Fibroblast of skin of left biceps (primary cell): Measurements from ENCODE around the gene EEF1A2.

ENCODE experiments used
- DNase-seq, 2 experiments: peaks; one replicate each; pipeline ENCODE4 v3.0.0-alpha.2; 2013; ENCODE audit warnings: low read depth in 2 of 2

EEF1A2 gene

DNA sequence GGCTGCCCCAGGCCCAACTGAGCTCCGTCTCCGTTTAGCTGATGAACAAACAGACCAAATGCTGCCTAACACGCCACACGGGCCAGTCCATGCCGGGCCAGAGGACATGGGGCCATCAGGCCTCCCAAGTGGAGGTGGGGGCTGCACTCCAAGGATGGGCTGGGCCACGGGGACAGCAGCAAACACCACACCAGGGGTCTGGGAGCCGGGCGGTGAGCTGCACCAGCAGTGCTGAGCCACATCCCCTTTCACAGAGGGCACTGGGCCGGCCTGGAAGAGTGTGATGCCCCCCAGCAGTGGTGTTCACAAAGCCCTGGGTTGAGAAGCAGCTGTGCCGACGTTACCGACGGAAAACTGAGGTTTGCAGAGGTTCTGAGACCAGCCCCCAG, 29.2 kb downstream of the EEF1A2 start:
- no peak for DNase-seq

DNA sequence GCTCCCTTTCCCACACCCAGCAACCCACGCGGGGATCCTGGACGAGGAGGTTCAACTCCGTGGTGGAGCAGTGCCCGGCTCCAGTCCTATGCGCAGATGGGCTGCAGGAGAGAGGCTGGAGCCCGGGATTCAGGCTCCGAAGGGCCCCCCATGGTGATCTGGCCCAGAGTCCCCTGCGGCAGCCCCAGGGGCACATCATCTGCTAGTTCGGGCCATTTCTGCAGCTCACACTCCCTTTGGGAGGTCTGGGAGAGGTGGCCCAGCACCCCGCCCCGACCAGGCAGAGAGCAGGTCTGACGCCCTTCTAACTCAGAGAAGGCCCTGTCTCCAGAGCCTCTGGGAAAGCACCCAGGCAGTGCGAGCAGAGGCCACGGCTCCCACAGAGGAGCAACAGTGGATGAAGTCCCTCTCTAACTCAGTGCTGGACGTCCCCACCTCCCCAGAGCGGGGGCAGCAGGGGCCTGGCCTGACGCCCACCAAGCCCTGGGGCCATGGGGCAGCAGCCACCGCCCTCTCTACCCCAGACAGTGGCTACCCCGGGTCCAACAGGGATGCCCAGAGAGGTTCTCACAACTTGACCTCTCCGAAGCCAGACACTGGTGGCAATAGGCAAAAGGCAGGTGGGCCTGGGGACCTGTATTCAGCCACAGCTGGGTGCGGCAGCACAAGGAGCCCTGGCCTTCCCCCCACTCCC, 29.7 kb downstream of the EEF1A2 start:
- DNase-seq: no peak

DNA sequence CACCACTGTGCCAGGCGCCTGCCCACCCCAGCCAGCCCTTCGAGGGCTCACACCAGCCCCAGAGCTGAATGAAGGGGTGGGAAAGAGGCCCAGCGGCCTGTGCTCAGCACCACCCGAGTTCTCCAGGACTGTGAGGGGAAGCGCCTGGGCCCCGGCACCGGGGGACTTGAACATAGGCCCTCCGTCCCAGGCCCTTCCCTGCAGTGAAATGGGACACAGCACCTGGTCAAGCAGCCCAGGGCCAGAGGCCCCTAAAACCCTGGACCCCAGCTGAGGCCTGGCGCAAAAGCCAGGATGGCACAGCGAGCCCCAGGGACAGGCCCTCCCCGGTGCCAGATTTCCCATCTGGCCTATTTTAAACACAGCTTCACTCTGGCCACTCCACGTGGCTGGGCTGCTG, 30.5 kb downstream of the EEF1A2 start:
- no peak for DNase-seq

DNA sequence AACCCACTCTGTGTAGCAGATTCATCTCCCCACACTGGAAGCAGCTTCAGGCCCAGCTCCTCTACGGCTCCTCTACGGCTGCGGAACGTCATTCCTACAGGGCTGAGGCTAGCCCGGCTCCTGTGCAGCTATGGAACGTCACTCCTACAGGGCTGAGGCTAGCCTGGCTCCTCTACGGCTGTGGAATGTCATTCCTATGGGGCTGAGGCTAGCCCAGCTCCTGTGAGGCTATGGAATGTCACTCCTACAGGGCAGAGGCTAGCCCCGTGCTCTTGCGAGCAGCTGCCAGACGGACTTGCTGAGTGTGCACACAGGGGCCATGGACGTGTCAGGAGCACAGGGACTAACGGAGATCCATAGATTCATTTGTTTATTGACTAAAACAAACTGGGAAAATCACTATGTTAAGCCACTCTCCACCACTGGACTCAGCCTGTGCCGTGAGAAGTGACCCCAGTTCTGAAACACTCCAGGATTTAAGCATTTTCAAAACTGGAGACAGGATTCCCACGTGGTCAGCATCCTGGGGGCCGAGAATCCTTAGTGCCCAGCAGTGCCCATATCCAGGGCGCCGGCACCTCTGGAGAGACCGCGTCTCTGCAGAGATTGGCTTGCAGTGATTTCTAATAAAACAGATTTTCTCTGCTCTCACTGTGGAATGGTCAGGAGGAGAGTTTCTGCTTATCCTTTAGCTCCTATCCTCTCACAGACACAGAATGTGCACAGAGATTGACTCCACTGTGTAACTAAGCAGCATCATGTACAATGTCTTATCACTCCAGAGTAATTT, 31.4 kb downstream of the EEF1A2 start:
- DNase-seq: no peak

DNA sequence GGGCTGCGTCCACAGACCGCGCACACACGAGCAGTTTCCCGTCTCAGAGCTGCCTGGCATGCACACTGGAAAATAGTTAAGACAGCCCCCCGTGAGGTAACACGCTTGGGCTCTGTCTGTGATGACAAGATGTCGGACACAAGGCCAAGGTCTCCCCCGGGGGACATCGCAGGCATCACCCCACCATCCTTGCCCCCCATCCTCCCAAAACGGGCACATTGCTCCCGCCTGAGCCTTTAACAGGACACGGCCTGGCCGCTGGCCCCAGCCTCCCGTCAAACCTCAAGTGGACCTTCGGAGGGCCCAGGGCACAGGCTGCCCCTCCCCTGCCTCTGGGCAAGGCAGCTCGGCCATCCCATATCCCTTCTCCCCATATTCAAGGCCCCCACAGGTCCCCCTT, 32.0 kb downstream of the EEF1A2 start:
- no peak for DNase-seq

DNA sequence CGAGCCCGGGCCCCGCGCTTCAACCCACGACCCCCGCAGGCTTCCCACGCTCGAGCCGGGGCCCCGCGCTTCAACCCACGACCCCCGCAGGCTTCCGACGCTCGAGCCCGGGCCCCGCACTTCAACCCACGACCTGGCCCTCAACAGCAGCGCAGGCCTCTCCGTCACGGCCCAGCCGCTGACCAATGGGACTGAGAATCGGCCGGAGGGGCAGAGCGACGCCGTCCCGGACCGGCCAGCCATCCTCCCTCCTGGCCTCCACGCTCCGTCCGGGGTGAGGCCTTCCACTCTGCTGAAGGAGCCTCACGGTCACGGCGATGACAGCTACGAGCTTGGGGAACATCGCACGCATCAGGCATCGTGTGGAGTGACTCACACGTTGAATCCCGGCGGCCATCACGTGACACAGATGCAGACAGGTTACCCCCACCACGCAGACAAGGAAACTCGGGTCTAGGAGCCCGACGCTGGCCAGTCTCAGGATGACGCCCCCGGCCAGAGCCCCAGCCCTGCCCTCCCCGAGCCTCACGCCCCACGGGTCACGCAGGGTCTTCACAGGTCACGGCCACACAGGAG, 32.5 kb downstream of the EEF1A2 start:
- DNase-seq: no peak

DNA sequence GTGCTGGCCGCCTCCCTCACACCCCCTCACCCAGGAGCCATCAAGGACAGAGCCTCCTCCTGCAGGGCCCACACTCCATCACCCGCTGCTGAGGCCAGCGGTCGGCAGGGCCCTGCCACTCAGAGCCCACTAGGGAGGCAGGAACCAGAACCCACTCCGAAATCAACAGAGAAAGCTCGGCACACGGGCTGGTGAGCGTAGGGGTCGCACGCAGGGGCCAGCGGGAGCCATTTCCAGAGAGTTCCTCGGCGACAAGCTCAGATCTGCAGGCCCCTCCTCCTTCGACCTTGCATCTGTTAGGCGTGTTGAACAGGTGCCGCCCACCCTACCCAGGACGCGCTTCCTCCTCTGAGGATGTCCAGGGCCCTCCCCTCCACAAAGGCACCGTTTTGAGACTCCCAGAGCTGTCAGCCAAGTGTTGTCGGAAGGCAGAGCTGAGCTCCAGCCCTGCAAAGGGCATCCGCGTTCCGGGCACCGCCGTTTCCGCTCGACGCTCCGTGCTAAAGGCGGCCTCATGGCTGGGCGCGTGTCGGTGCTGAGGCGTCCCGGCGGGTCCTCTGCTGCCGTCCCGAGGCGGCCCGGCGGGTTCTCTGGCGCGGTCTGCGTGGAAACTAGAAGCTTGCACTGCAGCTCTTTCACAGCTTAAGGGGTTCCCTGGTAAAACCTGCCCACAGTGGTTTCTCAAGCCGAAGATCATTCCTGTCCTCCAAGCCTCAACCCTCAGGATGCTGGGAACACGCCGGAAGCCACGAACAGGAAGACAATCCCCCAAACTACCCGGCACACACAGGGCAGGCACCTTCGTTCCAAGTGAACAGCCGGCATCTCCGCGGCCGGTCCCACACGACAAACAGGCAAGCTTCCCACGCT, 33.3 kb downstream of the EEF1A2 start:
- DNase-seq: no peak

- no peak for DNase-seq
Measured at GRCh38 chr20:63464289-63464635, 34.6 kb downstream of the EEF1A2 start.

DNA sequence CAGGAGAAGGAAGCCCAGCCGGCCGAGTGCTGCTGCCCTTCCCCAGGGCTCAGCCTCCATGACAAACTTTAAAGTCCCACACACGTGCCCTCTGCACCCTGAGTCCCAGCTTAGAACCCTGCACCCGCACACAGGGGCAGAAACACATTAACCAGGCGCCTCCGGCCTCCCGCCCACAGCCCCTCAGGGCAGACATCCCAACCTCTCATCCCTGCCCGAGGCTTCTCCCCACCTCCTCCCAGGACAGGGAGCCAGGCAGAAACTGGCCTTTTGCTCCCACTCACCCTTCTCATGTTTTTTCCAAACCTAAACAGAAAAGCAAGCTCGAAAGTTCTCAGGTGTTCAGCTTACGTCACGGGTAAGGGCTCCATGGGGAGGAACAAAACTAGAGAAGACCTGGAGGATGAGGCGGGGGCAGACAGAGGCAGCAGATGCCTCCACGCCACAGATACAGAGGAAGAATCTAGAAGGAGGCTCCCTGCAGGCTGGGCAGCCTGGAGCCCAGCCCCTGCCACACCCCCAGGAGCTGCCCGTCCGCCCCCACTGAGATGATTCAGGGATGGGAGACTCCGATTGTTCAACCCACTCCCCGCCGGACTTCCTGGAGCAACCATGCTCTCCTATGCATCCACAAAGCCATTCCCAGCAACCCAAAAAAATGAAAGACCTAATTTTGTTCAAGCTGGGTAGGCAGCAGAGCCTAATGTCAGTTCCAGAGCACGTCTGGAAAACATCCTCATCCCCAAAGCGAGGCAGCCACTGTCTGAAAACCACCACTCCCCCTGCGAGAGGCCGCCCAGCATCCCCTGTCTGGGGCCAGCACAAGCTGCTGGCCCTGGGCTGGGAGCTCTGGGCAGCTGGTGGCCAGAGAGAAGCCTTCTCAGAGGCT, 35.2 kb downstream of the EEF1A2 start:
- no peak for DNase-seq

DNA sequence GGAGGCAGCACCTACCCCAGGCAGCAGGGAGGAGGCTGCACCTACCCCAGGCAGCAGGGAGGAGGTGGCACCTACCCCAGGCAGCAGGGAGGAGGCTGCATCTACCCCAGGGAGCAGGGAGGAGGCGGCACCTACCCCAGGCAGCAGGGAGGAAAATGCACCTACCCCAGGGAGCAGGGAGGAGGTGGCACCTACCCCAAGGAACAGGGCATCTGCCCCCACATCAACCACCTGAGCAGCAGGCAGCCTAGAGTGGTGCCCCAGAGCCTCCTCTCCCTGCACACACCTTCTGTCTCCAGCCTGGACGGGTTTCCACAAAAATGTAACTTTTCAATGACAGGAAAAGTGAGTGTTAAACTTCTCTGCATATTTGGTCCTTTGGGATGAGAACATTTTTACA, 36.6 kb downstream of the EEF1A2 start:
- DNase-seq: no peak

DNA sequence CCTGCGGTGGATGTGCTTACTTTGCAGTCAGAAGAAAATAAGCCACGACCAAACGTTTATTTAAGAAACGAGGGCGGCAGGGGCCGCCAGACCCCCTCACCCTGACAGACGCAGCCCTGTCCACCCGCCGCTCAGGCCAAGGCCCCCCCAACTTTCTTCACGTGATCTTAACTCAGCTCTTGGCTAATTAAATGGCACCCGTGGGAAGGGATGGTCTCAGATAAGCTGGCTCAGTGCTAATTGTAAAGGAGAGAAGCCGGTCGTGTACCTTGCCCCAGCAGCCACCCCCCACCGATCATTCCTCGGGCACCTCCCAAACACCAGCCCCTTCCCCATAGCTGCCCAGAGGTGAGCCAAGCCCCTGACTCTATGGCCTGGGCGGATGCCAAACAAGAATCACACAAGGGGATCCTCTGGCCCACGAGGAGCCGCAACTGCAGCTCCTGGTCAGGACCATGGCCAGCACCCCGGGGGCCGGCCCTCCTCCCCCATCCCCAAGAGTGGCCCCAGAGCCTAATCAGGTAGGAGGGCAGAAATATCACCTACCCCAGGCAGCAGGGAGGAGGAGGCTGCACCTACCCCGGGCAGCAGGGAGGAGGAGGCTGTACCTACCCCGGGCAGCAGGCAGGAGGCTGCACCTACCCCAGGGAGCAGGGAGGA, 37.6 kb downstream of the EEF1A2 start:
- DNase-seq: no peak

- DNase-seq: no peak
Measured at GRCh38 chr20:63459070-63459380, 39.9 kb downstream of the EEF1A2 start.

DNA sequence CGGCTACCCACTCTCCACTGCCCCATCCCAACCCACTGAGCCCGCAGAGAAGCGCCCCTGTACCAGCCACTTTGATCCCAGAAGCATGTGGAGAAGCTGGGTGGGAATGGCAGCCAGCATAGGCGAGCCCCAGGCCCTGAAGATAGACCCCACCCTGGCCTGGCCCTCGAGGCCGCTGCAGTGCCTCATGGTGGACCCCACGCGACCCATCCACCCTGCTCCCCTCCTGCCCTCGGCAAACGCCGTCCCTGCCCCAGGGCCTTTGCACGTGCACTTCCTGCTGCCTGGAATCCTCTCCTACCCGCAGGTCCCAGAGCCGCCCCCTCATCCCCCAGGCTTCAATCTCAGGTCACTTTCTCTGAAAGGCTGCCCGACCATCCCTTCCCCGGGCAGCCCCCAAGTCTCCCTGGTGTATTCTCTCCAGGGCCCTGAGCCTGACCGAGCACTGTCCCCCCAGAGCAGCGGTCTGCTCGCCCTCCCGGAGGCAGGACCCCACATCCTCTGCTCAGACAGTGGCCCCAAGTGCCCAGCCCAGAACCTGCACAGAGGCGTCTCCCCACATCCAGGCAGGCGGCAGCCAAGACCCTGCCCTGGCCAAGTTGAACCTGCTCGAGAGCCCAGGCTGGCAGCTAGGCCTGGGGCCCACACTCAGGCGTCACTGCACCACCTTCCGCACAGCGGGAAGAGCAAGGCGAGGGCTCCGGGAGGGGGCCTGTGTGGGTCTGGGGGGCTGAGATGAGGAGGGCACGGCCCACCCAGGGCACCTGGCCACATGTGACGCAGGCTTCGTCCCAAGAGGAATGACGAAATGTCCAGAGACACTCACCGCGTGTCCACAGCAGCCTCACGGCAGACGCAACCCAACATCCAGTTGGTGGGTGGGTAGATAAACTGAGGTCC, 40.5 kb downstream of the EEF1A2 start:
- no peak for DNase-seq

- no peak for DNase-seq
Measured at GRCh38 chr20:63457737-63458136, 41.1 kb downstream of the EEF1A2 start.

- no peak for DNase-seq
Measured at GRCh38 chr20:63456429-63457284, 42.2 kb downstream of the EEF1A2 start.

DNA sequence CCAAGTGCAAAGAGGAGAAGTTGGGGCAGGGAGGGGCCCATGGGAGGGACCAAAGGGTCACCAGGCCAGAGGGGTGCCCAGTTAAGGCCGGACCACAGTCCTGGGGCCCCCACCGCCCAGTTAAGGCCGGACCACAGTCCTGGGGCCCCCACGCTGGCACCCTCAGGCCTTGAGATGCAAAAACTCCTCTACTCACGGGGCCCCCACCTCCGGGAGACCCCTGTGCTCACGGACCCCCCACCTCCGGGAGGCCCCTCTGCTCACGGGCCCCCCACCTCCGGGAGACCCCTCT, 43.4 kb downstream of the EEF1A2 start:
- no peak for DNase-seq

DNA sequence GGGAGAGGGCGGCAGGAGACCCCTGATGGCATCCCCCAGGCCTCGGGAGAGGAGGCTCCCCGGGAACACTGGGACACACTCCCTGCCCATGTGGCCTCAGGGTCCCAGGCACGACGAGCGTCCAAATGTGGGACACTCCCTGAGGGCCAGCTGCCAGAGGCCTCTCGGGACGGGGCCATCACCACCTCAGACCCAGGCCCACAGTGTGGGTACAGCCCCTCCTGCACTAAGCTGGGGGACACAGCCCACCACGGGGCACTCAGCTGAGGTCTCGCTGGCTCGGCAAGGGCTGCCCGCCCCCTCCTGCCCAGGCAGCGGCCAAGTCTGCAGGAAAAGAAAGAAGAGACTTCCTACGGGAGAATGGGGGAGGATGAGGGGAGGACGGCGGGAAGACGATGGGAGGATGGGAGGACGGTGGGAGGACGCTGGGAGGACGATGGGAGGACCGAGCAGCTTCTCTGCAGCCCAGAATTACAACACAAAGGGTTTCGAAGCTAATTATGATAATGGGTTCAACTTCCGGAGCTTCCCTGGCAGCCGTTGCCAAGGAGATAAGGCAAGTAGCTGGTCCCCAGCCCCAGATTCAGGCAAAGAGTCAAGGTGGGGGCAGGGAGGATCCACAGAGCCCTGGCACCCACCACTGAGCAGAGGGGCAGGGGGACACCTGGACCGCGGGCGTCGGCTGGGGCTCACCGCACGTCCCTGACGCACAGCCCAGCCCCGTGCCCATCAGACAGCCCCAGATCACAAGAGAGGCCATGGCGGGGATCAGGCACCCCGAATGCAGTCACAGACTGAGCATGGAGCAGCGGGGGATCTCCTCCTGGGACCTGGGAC, 43.9 kb downstream of the EEF1A2 start:
- DNase-seq: no peak

GRCh38 chr20:63452821-63453523, 45.9 kb downstream of the EEF1A2 start:
- DNase-seq: no peak
